WTC11 (cell line): ENCODE data around the gene BAK1. TPM values are rescaled to one million over a fixed set of nuclear protein-coding genes. Genes with fewer than 3 reads are reported as not detected.
A peak's percentile ranks its signal among the peaks of the same experiment; 100 is the strongest.

Experiments
- ATAC-seq: fragments of 200-7000 bp; cut with Tn5 transposase; 2 replicates; pipeline ENCODE4 v1.10.0; 2021; ENCODE audit warnings: mild to moderate bottlenecking, moderate library complexity
- CTCF ChIA-PET: fragments of 300-600 bp; sonication (Branson Sonifier 250); formaldehyde crosslinking; loops from one replicate; lab custom pipeline; 2021; ENCODE audit warnings: antibody characterized with exemption; lab: Charles Lee
- POLR2A ChIA-PET: fragments of 350-600 bp; sonication (Branson Sonifier 250); formaldehyde crosslinking; loops from one replicate; lab custom pipeline; 2021; ENCODE audit warnings: antibody characterized with exemption; lab: Charles Lee
- DNase-seq: peaks from one replicate; pipeline ENCODE4 v3.0.0; 2021; ENCODE audit warnings: low spot score
- H3K27ac Mint-ChIP-seq: 2 replicates; pipeline ENCODE4 v1.8.0; 2021; ENCODE audit warnings: mixed read lengths
- H3K27me3 Mint-ChIP-seq: 2 replicates; pipeline ENCODE4 v1.8.0; 2021; ENCODE audit warnings: low read depth, mild to moderate bottlenecking, moderate library complexity, mixed read lengths
- H3K36me3 Mint-ChIP-seq: 2 replicates; pipeline ENCODE4 v1.8.0; 2021; ENCODE audit warnings: mixed read lengths
- H3K4me1 Mint-ChIP-seq: 2 replicates; pipeline ENCODE4 v1.8.0; 2022; ENCODE audit warnings: mixed read lengths
- H3K4me3 Mint-ChIP-seq: 2 replicates; pipeline ENCODE4 v1.8.0; 2021; ENCODE audit warnings: mild to moderate bottlenecking, moderate library complexity, mixed read lengths
- H3K9me3 Mint-ChIP-seq: 2 replicates; pipeline ENCODE4 v1.8.0; 2021; ENCODE audit warnings: mixed read lengths
- CREM ChIP-seq: sonication (generic); formaldehyde crosslinking; IDR thresholded peaks from 2 replicates; pipeline ENCODE4 v1.8.1; 2022; ENCODE audit warnings: mild to moderate bottlenecking, missing genetic modification reagents, moderate library complexity
- ELF4 ChIP-seq: sonication (generic); formaldehyde crosslinking; IDR thresholded peaks from 2 replicates; pipeline ENCODE4 v1.8.1; 2022; ENCODE audit warnings: low read depth, mild to moderate bottlenecking, moderate library complexity, missing genetic modification reagents
- FOXK1 ChIP-seq: sonication (generic); formaldehyde crosslinking; IDR thresholded peaks from 2 replicates; pipeline ENCODE4 v1.8.0; 2022; ENCODE audit warnings: mild to moderate bottlenecking, moderate library complexity, missing genetic modification reagents
- GTF2I ChIP-seq: fragments of 250-450 bp; sonication (Bioruptor Pico); conservative IDR thresholded peaks from 2 replicates; pipeline ENCODE4 v1.4.0; 2021; ENCODE audit warnings: mild to moderate bottlenecking
- RELA ChIP-seq: sonication (generic); formaldehyde crosslinking; IDR thresholded peaks from 2 replicates; pipeline ENCODE4 v1.8.1; 2022; ENCODE audit warnings: missing genetic modification reagents, mild to moderate bottlenecking, borderline replicate concordance
- SMAD4 ChIP-seq: sonication (generic); formaldehyde crosslinking; IDR thresholded peaks from 2 replicates; pipeline ENCODE4 v1.8.0; 2022; ENCODE audit warnings: mild to moderate bottlenecking, missing genetic modification reagents
- SP1 ChIP-seq: sonication (generic); formaldehyde crosslinking; conservative IDR thresholded peaks from 2 replicates; pipeline ENCODE4 v1.8.1; 2022; ENCODE audit warnings: missing genetic modification reagents
- ZNF232 ChIP-seq: sonication (generic); formaldehyde crosslinking; IDR thresholded peaks from 2 replicates; pipeline ENCODE4 v1.8.0; 2022; ENCODE audit warnings: mild to moderate bottlenecking, missing genetic modification reagents
- total RNA-seq: library from RNA; stranded (reverse); gene quantifications from 3 replicates; pipeline ENCODE4 v1.2.3, GENCODE V29; 2021
- TF ChIP-seq, protein P1 (sequence below): sonication (generic); formaldehyde crosslinking; IDR thresholded peaks from 2 replicates; pipeline ENCODE4 v1.8.1; 2023; ENCODE audit warnings: mild to moderate bottlenecking, missing genetic modification reagents
- TF ChIP-seq, protein P2 (sequence below): sonication (generic); formaldehyde crosslinking; IDR thresholded peaks from 2 replicates; pipeline ENCODE4 v1.8.1; 2023; ENCODE audit warnings: mild to moderate bottlenecking, missing genetic modification reagents, moderate library complexity
- TF ChIP-seq, protein P3 (sequence below): sonication (generic); formaldehyde crosslinking; IDR thresholded peaks from 2 replicates; pipeline ENCODE4 v1.8.0; 2022; ENCODE audit warnings: mild to moderate bottlenecking, missing genetic modification reagents
- TF ChIP-seq, protein P4 (sequence below): fragments of 250-450 bp; sonication (Bioruptor Pico); conservative IDR thresholded peaks from 2 replicates; pipeline ENCODE4 v1.9.0; 2021; ENCODE audit warnings: mild to moderate bottlenecking
- TF ChIP-seq, protein P5 (sequence below): sonication (generic); formaldehyde crosslinking; IDR thresholded peaks from 2 replicates; pipeline ENCODE4 v1.8.0; 2023; ENCODE audit warnings: missing genetic modification reagents, mild to moderate bottlenecking, borderline replicate concordance

The BAK1 gene
- total RNA-seq, 1 experiment from 2014 or later, result 40.5 TPM

DNA sequence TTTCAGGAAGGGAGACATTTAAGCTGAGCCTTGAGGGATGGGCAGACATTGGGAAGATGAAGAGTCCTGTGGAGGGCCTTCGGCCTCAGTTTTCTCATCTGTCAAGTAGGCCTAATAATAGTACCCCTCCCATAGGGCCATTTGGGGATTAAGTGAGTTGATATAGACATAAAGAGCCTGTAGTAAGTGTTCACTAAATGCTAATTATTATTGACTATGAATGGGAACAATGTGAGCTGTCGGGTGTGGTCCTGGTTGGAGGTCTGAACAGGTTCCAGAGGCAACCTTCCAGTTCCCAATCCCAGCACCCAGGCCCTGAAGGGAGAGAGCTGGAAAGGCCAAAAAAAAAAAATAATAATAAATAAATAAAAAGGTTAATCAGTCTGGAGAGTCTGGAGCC lies 26.6 kb upstream of the BAK1 start:
- H3K4me3 Mint-ChIP-seq, result no peak overlapping the region
- peaks cover 4% of the 10 kb centered on the region; the same call in 1 of the 2 replicates for H3K36me3 Mint-ChIP-seq
- 0 out of 2 replicates have a peak, but pooled peaks have one; percentile 32 for TF ChIP-seq GTF2I (CRISPR knock-in tag)
- TF ChIP-seq ELF4, result no peak
- no peak overlapping the region for H3K27ac Mint-ChIP-seq
- no peaks in the 10 kb centered on the region; the same call in 1 of the 2 replicates for H3K27me3 Mint-ChIP-seq
- no peak for DNase-seq
- H3K4me1 Mint-ChIP-seq, result peaks cover 45% of the 10 kb centered on the region
- POLR2A ChIA-PET, result interaction anchor here (1.5 kb wide), 1 partner anchor 14 kb away, joined by 6 read pairs; the partner anchor contains the start of gene ITPR3
- no peak for ATAC-seq
- CTCF ChIA-PET, result interaction anchor here (1.0 to 3.4 kb wide), 13 partner anchors 9 to 449 kb away, joined by 3 to 29 read pairs (median 9); partner anchors contain the start of genes BAK1 and ITPR3
- H3K9me3 Mint-ChIP-seq, result peaks cover 8% of the 10 kb centered on the region

DNA sequence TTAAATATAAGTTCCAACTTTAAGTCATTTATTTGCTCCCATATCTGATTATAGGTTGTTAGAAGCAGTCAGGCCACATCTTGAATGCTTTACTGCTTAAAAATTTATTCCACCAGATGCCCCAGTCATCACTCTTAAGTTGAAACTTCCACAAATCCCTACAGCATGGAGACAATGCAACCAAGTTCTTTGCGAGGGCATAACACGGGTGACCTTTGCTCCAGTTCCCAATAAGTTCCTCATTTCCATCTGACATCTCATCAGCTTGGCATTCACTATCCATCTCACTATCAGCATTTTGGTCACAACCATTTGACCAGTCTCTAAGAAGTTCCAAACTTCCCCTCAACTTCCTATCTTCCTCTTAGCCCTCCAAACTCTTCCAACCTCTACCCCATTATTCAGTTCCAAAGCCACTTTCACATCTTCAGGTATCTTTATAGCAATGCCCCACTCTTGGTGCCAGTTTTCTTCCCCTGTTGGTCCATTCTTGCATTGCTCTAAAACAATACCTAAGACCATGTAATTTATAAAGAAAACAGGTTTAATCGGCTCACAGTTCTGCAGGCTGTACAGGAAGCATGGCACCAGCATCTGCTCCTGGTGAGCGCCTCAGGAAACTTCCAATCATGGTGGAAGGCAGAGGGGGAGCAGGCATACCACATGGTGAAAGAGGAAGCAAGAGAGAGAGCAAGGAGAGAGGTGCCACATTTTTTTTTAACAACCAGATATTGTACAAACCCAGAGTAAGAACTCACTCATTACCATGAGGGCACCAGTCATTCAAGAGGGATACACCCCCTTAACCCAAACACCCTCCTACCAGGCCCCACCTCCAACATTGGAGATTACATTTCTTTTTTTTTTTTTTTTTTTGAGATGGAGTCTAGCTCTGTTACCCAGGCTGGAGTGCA lies 25.1 kb upstream of the BAK1 start:
- DNase-seq (no peak), ATAC-seq (no peak)
- Mint-ChIP-seq H3K27me3 (no peaks in the 10 kb centered on the region; the same call in 1 of the 2 replicates), H3K36me3 (peaks cover 4% of the 10 kb centered on the region; the same call in 1 of the 2 replicates)
- CTCF ChIA-PET, result interaction anchor here (3.4 kb wide), 1 partner anchor 17 kb away, joined by 27 read pairs; the partner anchor contains the start of gene ITPR3
- TF ChIP-seq, protein P1, sequence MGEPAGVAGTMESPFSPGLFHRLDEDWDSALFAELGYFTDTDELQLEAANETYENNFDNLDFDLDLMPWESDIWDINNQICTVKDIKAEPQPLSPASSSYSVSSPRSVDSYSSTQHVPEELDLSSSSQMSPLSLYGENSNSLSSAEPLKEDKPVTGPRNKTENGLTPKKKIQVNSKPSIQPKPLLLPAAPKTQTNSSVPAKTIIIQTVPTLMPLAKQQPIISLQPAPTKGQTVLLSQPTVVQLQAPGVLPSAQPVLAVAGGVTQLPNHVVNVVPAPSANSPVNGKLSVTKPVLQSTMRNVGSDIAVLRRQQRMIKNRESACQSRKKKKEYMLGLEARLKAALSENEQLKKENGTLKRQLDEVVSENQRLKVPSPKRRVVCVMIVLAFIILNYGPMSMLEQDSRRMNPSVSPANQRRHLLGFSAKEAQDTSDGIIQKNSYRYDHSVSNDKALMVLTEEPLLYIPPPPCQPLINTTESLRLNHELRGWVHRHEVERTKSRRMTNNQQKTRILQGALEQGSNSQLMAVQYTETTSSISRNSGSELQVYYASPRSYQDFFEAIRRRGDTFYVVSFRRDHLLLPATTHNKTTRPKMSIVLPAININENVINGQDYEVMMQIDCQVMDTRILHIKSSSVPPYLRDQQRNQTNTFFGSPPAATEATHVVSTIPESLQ (CRISPR knock-in tag), result no peak
- TF ChIP-seq RELA (CRISPR knock-in tag) (no peak), SMAD4 (CRISPR knock-in tag) (no peak), FOXK1 (CRISPR knock-in tag) (no peak), ZNF232 (CRISPR knock-in tag) (no peak), GTF2I (CRISPR knock-in tag) (no peak), CREM (CRISPR knock-in tag) (no peak), SP1 (CRISPR knock-in tag) (no peak)
- TF ChIP-seq, protein P2, sequence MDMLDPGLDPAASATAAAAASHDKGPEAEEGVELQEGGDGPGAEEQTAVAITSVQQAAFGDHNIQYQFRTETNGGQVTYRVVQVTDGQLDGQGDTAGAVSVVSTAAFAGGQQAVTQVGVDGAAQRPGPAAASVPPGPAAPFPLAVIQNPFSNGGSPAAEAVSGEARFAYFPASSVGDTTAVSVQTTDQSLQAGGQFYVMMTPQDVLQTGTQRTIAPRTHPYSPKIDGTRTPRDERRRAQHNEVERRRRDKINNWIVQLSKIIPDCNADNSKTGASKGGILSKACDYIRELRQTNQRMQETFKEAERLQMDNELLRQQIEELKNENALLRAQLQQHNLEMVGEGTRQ (CRISPR knock-in tag), result no peak
- TF ChIP-seq, protein P3, sequence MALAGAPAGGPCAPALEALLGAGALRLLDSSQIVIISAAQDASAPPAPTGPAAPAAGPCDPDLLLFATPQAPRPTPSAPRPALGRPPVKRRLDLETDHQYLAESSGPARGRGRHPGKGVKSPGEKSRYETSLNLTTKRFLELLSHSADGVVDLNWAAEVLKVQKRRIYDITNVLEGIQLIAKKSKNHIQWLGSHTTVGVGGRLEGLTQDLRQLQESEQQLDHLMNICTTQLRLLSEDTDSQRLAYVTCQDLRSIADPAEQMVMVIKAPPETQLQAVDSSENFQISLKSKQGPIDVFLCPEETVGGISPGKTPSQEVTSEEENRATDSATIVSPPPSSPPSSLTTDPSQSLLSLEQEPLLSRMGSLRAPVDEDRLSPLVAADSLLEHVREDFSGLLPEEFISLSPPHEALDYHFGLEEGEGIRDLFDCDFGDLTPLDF (CRISPR knock-in tag), result no peak
- TF ChIP-seq, protein P4, sequence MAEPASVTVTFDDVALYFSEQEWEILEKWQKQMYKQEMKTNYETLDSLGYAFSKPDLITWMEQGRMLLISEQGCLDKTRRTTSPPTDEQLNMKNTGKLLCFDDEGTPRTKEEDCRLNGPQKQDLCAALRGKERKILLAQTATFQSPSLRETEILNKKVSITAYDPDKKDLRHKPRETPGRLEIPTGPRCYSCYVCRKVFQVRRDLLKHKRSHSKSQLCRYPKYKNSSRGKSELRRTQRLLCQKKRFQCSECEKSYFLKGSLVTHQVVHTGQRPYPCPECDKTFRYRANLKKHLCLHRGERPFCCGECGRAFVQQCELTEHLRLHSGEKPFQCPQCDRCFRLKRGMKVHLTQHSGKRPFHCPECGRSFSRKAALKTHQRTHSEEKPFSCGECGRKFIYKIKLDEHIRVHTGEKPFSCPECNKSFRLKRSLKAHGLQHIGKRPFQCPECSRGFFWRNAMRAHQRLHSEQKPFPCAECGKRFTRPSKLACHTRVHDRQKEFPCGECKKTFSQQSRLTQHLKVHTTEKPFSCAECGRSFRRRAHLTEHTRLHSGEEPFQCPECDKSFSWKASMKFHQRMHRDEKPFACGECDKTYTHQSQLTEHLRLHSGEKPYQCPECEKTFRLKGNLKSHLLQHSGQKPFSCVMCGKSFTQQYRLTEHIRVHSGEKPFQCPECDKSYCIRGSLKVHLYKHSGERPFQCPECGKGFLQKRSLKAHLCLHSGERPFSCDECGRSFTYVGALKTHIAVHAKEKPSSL (CRISPR knock-in tag), result no peak
- TF ChIP-seq, protein P5, sequence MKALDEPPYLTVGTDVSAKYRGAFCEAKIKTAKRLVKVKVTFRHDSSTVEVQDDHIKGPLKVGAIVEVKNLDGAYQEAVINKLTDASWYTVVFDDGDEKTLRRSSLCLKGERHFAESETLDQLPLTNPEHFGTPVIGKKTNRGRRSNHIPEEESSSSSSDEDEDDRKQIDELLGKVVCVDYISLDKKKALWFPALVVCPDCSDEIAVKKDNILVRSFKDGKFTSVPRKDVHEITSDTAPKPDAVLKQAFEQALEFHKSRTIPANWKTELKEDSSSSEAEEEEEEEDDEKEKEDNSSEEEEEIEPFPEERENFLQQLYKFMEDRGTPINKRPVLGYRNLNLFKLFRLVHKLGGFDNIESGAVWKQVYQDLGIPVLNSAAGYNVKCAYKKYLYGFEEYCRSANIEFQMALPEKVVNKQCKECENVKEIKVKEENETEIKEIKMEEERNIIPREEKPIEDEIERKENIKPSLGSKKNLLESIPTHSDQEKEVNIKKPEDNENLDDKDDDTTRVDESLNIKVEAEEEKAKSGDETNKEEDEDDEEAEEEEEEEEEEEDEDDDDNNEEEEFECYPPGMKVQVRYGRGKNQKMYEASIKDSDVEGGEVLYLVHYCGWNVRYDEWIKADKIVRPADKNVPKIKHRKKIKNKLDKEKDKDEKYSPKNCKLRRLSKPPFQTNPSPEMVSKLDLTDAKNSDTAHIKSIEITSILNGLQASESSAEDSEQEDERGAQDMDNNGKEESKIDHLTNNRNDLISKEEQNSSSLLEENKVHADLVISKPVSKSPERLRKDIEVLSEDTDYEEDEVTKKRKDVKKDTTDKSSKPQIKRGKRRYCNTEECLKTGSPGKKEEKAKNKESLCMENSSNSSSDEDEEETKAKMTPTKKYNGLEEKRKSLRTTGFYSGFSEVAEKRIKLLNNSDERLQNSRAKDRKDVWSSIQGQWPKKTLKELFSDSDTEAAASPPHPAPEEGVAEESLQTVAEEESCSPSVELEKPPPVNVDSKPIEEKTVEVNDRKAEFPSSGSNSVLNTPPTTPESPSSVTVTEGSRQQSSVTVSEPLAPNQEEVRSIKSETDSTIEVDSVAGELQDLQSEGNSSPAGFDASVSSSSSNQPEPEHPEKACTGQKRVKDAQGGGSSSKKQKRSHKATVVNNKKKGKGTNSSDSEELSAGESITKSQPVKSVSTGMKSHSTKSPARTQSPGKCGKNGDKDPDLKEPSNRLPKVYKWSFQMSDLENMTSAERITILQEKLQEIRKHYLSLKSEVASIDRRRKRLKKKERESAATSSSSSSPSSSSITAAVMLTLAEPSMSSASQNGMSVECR (CRISPR knock-in tag), result no peak
- TF ChIP-seq, all 79 proteins: peak for 0
- Mint-ChIP-seq H3K4me1 (peaks cover 33% of the 10 kb centered on the region), H3K27ac (no peak overlapping the region), H3K4me3 (no peak overlapping the region), H3K9me3 (peaks cover 8% of the 10 kb centered on the region)
- POLR2A ChIA-PET, result interaction anchor here (1.5 kb wide), 1 partner anchor 15 kb away, joined by 6 read pairs; the partner anchor contains the start of gene ITPR3
